GM19099 (cell line): ENCODE results near the gene GCLM.
A peak's percentile ranks its signal among the peaks of the same experiment; 100 is the strongest.

Source experiments
- POLR2A ChIP-seq: IDR thresholded peaks from 3 replicates; pipeline ENCODE4 v1.6.1; 2011; ENCODE audit warnings: low read depth; ENCODE audit not compliant: insufficient read length; ENCODE audit errors: extremely low read depth

GCLM gene, protein sequence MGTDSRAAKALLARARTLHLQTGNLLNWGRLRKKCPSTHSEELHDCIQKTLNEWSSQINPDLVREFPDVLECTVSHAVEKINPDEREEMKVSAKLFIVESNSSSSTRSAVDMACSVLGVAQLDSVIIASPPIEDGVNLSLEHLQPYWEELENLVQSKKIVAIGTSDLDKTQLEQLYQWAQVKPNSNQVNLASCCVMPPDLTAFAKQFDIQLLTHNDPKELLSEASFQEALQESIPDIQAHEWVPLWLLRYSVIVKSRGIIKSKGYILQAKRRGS

DNA sequence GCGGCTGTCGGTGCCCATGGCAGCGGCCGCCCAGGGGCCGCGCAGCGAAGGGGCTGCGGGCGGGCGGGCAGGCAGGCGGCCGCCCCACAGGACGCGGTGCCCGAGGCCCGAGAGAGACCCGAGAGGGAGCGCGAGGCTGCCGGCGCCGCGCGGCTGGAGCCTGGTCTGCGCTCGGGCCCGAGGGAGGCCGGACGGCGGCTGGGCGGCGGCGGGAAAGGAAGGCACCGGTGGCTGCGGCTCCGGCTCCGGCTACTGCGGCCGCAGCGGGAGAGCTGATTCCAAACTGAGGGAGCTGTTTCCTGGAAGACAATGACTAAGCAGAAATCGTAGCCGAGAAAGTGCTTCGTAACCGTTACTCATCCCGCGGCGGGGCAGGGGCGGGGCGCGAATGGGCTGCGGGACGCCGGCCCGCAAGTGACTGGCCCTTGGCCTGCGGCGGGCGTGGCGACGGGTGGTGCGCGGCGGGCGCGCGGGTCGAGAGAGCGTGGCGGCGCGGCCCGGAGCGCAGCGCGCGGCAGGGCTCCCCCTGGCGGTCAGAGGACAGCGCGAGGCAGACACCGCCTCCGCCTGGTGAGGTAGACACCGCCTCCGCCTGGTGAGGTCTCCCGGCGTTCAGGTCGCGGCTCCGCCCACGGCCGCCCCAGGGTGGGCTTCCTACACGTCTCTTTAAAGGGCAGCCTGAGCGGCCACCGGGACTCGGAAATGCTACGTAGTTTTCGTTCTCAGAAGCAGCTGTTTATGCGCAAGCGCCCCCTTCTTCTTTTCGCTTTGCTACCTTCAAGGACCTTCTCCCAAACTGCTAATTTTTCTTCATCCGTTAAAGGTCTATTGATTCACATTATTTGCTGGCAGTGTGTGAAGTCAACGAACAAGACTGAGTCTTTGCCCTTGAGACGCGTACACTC lies at the start of gene GCLM:
GCLM (minus strand) TSS at position 285 of the 905 bp plus-strand sequence; CDS start at position 18, 267 bp downstream.
- peak; percentile 63 for TF ChIP-seq POLR2A

- no peak for TF ChIP-seq POLR2A
These were observed 49.5 kb upstream of the GCLM start for GRCh38 chr1:93958726-93959100.

DNA sequence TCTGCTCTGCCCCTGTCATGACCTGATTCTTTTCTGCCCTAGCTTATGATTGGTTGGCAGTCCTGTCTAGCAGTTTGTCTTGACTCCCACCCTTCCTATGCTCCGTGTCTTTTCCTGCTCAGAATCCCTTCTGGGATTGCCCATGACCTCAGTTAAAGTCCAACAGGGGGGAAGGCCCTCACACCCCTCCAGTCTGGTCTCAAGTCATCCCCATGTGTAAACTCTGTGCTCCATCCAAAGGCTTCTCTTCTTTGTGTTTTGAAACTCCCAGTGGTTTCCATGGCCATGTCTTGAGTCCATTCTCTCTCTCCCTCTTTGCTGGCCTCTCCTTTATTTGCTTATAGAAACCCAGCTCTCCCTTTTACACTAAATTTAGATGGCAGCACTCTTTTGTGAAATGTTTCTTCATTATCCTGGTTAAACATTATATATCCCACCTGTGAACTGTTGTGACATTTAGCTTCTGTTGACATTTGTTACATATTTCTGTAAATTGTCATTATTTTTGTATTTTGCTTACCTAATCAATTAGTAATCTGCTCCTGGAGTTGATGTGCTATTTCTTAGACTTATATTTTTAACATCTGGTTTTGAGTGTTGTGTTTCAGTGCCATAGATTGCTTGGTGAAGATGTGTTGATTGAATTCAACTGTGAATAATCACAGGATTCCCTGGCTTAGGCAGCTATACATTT lies 48.9 kb upstream of the GCLM start:
- TF ChIP-seq POLR2A, result no peak

GRCh38 chr1:93955765-93956164 lies 46.5 kb upstream of the GCLM start:
- TF ChIP-seq POLR2A, result no peak

DNA sequence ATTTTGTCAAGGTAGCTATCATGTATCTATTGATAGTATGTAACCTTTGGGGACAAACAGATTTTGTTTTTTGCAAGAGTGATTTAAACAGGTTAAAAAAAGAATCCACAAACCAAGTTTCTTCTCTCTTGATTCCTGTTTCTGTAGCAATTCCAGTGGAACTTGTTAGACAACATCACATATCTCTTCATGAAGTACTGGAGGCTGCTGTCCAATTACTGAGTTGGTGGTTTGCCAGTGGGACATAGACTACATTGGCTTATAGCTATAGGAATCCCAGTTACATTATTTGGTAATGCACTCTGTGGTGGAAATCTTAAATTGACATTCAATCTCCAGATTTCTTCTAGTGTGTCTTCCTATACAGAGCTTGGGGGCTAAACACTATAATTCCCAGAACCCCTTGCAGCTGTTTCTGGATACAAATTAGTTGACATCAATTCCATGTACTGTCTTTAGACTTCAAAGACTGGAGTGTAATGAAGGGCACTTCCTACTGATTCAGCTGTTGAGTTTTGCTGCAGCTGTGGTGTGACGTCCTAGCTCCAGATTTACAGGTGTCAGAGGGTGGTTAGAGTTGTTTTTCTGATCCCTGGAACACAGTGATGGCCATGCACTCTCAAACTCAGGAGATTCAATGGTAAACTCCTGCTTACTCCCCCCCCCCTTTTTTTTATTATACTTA lies 29.4 kb upstream of the GCLM start:
- TF ChIP-seq POLR2A, result no peak

GRCh38 chr1:93937997-93938396 lies 28.8 kb upstream of the GCLM start:
- no peak for TF ChIP-seq POLR2A

- no peak for TF ChIP-seq POLR2A
These were observed 16.0 kb upstream of the GCLM start for GRCh38 chr1:93925206-93925605.

- TF ChIP-seq POLR2A, result no peak
These were observed 10.6 kb upstream of the GCLM start for GRCh38 chr1:93919780-93920179.

DNA sequence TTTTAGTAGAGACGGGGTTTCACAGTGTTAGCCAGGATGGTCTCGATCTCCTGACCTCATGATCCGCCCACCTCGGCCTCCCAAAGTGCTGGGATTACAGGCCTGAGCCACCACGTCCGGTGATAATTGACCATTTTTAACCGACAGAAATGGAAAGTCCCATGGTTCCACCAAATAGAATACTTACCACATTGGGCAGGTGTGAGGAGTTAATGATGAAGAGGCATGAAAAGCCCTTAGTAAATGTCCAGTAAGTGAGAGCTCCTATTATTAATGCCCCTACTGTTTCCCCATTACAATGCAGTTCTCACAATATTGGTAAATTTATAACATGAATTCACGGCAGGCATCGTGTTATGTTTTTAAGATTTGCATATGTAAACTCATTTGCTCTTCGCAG lies 8.1 kb upstream of the GCLM start:
- no peak for TF ChIP-seq POLR2A

DNA sequence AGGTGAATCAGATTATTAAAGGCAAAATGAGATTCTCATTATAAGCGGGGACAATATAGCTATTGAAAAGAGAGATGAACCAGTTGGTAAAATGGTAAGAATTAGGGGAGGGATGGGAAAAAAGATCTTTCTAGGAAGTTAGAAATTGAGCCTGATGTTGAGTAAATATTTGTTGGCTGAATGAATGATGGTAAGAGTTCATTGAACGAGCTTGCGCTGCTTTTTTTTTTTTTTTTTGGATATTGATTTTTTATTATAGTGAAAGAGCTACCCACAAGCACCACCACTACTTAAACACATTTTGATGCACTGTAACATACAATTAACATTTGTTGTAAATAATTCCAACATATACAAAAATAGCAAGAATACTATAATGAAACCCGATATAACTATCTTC lies 1.1 kb upstream of the GCLM start:
- no peak for TF ChIP-seq POLR2A

GRCh38 chr1:93908394-93909145 lies 660 bp downstream of the GCLM start:
- TF ChIP-seq POLR2A, result no peak

- no peak for TF ChIP-seq POLR2A
These were observed 1.5 kb downstream of the GCLM start for GRCh38 chr1:93907718-93908117.

DNA sequence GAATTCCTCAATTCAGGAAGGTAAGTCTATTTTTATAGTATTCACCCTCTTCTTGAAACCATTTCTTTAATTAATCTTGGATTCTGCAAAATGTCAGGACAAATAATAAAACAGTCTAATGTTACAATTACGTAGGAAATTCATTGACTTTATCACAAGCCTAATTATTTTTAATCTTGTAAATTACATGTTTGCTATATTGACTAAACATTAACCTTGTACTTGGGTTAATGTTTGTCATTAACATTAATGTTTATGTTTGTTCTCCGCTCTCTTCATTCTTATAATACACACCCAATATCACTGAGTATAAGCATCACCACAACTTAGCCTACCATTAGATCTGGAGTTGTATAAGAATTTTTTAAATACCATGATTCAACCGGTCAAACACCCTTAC lies 2.8 kb downstream of the GCLM start:
- no peak for TF ChIP-seq POLR2A

DNA sequence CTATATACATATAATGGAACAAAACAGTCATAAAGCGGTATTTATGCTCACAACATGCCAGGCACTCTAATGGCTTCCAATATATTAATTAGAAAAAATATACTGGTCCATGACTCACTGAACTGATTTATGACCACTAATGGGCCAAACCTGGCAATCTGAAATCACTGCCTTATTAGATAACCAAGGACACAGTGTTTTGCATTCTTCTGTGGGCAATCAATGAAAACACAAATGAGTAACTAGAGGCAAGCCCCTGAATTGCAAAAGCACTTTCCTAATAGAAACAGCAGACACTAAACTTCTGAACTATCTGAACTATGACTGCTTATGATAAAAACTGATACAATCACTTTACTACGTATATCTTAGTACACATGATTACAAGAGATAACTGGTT lies 3.5 kb downstream of the GCLM start:
- no peak for TF ChIP-seq POLR2A

GRCh38 chr1:93905051-93905450 lies 4.2 kb downstream of the GCLM start:
- TF ChIP-seq POLR2A, result no peak

- TF ChIP-seq POLR2A, result no peak
These were observed 5.0 kb downstream of the GCLM start for GRCh38 chr1:93904228-93904627.
